C4-2B (cell line): Measurements from ENCODE around the gene BNC2.

Experiments used
- CTCF ChIP-seq: fragments of 450-650 bp; conservative IDR thresholded peaks from 2 replicates; pipeline ENCODE4 v1.5.1; 2017; ENCODE audit warnings: mild to moderate bottlenecking
- ZFX ChIP-seq: fragments of 450-650 bp; IDR thresholded peaks from 2 replicates; pipeline ENCODE4 v1.6.1; 2017

DNA sequence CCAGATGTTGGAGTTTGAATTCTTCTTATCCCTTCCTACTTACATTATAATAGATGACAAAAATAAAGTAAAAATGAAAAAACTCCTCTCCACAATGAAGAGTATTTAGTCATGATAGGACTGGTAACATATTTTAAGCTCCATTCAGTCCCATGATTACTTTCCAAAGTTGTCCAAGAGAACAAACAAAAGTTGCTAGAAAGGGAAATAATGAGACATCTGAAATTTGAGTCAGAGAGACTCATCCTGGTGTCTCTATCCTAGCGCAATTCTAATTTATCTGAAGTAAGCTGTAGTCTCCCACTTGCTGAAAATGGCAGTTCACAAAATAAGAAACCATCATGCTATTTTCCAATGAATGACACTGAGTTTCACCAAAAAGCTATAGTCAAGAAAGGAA is 152.2 kb downstream of the BNC2 start:
- TF ChIP-seq CTCF: no peak
- no peak for TF ChIP-seq ZFX
